MM.1S (cell line): ENCODE data around the gene ADIPOR2.

Source experiments
- CTCF ChIP-seq: fragments of 300-600 bp; sonication (generic); IDR thresholded peaks from 2 replicates; pipeline ENCODE4 v1.5.1; 2016; ENCODE audit warnings: antibody characterized with exemption, low read length, mixed read lengths
- EZH2 ChIP-seq: fragments of 300-600 bp; sonication (generic); optimal IDR thresholded peaks from 2 replicates; pipeline ENCODE3; 2017; ENCODE audit warnings: low read depth, mild to moderate bottlenecking, antibody characterized with exemption, low read length, mixed read lengths
- EZH2phosphoT487 ChIP-seq: fragments of 300-600 bp; sonication (generic); IDR thresholded peaks from 2 replicates; pipeline ENCODE4 v1.6.1; 2018; ENCODE audit warnings: antibody characterized with exemption, low read length

GRCh38 chr12:1799051-1799881 lies 108.4 kb downstream of the ADIPOR2 start:
- TF ChIP-seq CTCF (no peak), EZH2phosphoT487 (no peak), EZH2 (no peak)
